DND-41 (cell line): ENCODE data around the gene PTMS.

Experiments
- ATAC-seq: fragments of 200-7000 bp; cut with Tn5 transposase; 3 replicates; pipeline ENCODE4 v1.9.1; 2021; ENCODE audit warnings: low read depth; ENCODE audit not compliant: insufficient read depth
- DNase-seq: peaks from one replicate; pipeline ENCODE4 v3.0.0-alpha.2; 2020
- H2AFZ ChIP-seq: 2 replicates; pipeline ENCODE4 v1.6.0; 2012; ENCODE audit warnings: low read depth, low read length
- H3K27ac ChIP-seq: 2 replicates; pipeline ENCODE4 v1.5.1; 2012; ENCODE audit warnings: low read length, inconsistent platforms
- H3K27me3 ChIP-seq: fragments of 200-600 bp; sonication (generic); 2 replicates; pipeline ENCODE4 v1.6.0; 2012; ENCODE audit warnings: low read length, mild to moderate bottlenecking, inconsistent platforms; ENCODE audit not compliant: insufficient read depth, poor library complexity
- H3K36me3 ChIP-seq: 2 replicates; pipeline ENCODE4 v1.5.1; 2012; ENCODE audit warnings: low read length, inconsistent platforms; ENCODE audit not compliant: insufficient read depth
- H3K4me1 ChIP-seq: 2 replicates; pipeline ENCODE4 v1.5.1; 2012; ENCODE audit warnings: mild to moderate bottlenecking, low read length; ENCODE audit not compliant: insufficient read depth
- H3K4me2 ChIP-seq: 2 replicates; pipeline ENCODE4 v1.6.0; 2012; ENCODE audit warnings: mild to moderate bottlenecking, moderate library complexity, low read length, inconsistent platforms; ENCODE audit not compliant: insufficient read depth
- H3K4me3 ChIP-seq, 2 experiments: fragments of 200-600 bp in 1 of 2; shearing (Covaris generic) in 1 of 2; 2 replicates each; pipeline ENCODE4 v1.5.1; 2012 to 2016; ENCODE audit warnings: inconsistent platforms in 2 of 2, low read length in 2 of 2, mild to moderate bottlenecking in 2 of 2, low read depth in 1 of 2, moderate library complexity in 1 of 2
- H3K79me2 ChIP-seq: 2 replicates; pipeline ENCODE4 v1.6.0; 2012; ENCODE audit warnings: low read length, inconsistent platforms; ENCODE audit not compliant: insufficient read depth
- H3K9ac ChIP-seq: 2 replicates; pipeline ENCODE4 v1.6.0; 2012; ENCODE audit warnings: low read depth, mild to moderate bottlenecking, inconsistent platforms, low read length, moderate library complexity
- H3K9me3 ChIP-seq: 2 replicates; pipeline ENCODE4 v1.5.1; 2012; ENCODE audit warnings: low read length, moderate library complexity, mild to moderate bottlenecking, inconsistent platforms; ENCODE audit not compliant: insufficient read depth, severe bottlenecking
- H4K20me1 ChIP-seq: 2 replicates; pipeline ENCODE4 v1.6.0; 2012; ENCODE audit warnings: low read length; ENCODE audit not compliant: insufficient read depth
- EZH2 ChIP-seq: IDR thresholded peaks from 3 replicates; pipeline ENCODE4 v1.6.1; 2012; ENCODE audit warnings: borderline replicate concordance, low read depth, mild to moderate bottlenecking, moderate library complexity, low read length, inconsistent platforms; ENCODE audit not compliant: severe bottlenecking
- TF ChIP-seq, protein P1 (sequence below): IDR thresholded peaks from 2 replicates; pipeline ENCODE4 v1.5.1; 2012; ENCODE audit warnings: borderline replicate concordance, low read length, moderate library complexity, mild to moderate bottlenecking; ENCODE audit not compliant: poor library complexity, severe bottlenecking; ENCODE audit errors: extremely low read depth

PTMS gene

DNA sequence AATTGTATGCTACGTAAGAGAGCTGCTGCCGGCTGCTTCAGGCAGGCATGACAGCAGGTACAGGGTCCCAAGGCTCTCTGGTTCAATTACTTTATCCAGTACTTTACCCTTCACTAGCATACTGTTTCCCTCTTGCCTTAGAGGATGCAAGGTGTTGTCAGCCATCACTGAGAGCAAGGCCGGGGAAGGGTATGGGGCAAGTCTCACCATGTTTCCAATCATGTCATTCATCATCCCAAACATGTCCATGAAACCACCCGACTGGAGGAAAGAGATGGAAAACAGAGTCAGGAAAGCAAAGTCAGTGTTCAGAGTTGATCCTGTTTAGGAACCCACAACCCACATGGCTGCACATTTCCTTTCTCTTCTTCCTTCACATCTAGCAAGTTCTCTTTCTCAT lies 15.7 kb upstream of the PTMS start:
- Histone ChIP-seq H3K79me2 (peaks cover 26% of the 10 kb centered on the region), H2AFZ (no peak overlapping the region), H3K9me3 (no peaks in the 10 kb centered on the region), H3K27me3 (no peaks in the 10 kb centered on the region), H3K4me1 (peaks cover 29% of the 10 kb centered on the region), H3K4me2 (no peak overlapping the region), H4K20me1 (peaks cover 13% of the 10 kb centered on the region), H3K27ac (no peak overlapping the region), H3K4me3 (no peak overlapping the region), H3K36me3 (peaks cover 64% of the 10 kb centered on the region), H3K9ac (no peak overlapping the region)
- TF ChIP-seq, protein P1, sequence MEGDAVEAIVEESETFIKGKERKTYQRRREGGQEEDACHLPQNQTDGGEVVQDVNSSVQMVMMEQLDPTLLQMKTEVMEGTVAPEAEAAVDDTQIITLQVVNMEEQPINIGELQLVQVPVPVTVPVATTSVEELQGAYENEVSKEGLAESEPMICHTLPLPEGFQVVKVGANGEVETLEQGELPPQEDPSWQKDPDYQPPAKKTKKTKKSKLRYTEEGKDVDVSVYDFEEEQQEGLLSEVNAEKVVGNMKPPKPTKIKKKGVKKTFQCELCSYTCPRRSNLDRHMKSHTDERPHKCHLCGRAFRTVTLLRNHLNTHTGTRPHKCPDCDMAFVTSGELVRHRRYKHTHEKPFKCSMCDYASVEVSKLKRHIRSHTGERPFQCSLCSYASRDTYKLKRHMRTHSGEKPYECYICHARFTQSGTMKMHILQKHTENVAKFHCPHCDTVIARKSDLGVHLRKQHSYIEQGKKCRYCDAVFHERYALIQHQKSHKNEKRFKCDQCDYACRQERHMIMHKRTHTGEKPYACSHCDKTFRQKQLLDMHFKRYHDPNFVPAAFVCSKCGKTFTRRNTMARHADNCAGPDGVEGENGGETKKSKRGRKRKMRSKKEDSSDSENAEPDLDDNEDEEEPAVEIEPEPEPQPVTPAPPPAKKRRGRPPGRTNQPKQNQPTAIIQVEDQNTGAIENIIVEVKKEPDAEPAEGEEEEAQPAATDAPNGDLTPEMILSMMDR = no peak
- TF ChIP-seq EZH2 = no peak
- DNase-seq = no peak
- no peak for ATAC-seq

DNA sequence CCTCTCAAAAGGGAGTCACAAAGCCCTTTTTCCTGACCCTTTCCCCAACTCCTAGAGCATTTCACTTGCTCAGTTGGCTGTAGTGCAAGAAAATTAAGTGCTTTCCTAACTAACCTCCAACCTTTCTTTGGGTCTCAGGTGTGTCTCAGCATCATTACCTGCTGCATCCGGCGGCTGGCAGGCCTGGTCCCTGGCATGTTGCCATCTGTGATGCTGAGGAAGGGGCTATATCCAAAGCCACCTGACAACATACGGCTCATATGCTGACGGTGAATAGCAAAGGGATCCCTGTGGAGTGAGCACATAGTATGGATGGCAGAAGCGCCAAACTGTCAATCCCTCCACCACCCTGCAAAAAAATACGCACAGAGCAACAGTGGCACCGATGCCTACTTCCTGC lies 14.4 kb upstream of the PTMS start:
- ATAC-seq (no peak), DNase-seq (no peak)
- Histone ChIP-seq H3K36me3 (peaks cover 53% of the 10 kb centered on the region), H4K20me1 (peaks cover 13% of the 10 kb centered on the region), H3K4me1 (peaks cover 29% of the 10 kb centered on the region), H3K79me2 (peaks cover 26% of the 10 kb centered on the region), H3K9ac (peak overlapping the region; percentile 80), H3K4me2 (peak overlapping the region; percentile 83), H2AFZ (no peak overlapping the region), H3K9me3 (no peaks in the 10 kb centered on the region), H3K4me3 (peak overlapping the region; percentile 48 to 63; a peak in 3 of 4 replicates), H3K27me3 (no peaks in the 10 kb centered on the region), H3K27ac (peak overlapping the region; percentile 95)
- TF ChIP-seq EZH2 = no peak
- TF ChIP-seq, protein P1 = no peak

DNA sequence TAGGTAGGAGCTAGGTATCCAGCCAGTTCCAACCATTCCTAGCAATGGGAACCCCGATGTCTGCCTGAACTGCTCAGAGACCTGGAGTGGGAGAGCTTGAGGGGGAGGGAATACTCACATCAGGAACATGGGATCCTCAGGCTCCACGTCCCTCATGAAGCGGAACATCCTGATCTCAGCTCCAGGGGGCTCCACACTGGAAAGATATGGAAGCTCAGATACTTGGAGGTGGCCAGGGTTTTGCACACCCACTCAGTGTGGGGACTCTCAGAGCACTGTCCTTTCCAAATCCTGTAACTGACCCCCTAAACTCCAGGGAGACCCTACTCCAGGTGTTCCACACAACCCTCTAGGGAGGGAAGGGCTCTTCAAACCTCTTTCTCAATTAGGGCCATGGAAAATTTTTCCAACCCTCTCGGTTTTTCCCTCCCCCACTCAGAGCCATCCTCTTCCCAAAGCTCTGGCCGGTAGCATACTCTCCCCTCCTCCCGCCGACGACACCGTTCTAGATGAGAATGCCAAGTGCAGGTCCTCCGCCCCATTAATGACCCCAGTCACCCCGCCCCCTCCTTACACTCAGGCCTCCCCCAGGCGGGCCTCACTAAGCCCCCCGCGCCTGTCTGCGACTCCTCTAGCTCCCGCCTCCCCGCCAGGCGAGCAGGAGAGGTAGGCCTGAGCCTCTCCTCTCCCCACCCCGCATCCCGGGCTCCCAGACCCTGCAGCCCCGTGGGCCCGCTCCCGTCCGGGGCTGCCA lies 13.8 kb upstream of the PTMS start:
- Histone ChIP-seq H3K27ac (peak overlapping the region; percentile 95), H4K20me1 (peaks cover 13% of the 10 kb centered on the region), H3K9me3 (no peaks in the 10 kb centered on the region), H3K4me1 (peaks cover 29% of the 10 kb centered on the region), H3K79me2 (peaks cover 26% of the 10 kb centered on the region), H3K4me3 (peak overlapping the region; percentile 48 to 63), H3K27me3 (peaks cover 4% of the 10 kb centered on the region), H2AFZ (peak overlapping the region; percentile 91), H3K36me3 (peaks cover 47% of the 10 kb centered on the region), H3K9ac (peak overlapping the region; percentile 80), H3K4me2 (peak overlapping the region; percentile 83)
- TF ChIP-seq, protein P1 = no peak
- TF ChIP-seq EZH2 = no peak
- DNase-seq (peak; percentile 61), ATAC-seq (peak; percentile 27)
